Erythroblast (primary cell): ENCODE data around the gene TMEM106A.

Source experiments
- GATA1 ChIP-seq: IDR thresholded peaks from 2 replicates; pipeline ENCODE4 v1.6.1; 2011; ENCODE audit warnings: low read depth, mild to moderate bottlenecking, control low read depth, low read length, moderate library complexity
- POLR2A ChIP-seq: IDR thresholded peaks from 2 replicates; pipeline ENCODE4 v1.6.1; 2011; ENCODE audit warnings: mild to moderate bottlenecking, low read length

GRCh38 chr17:43213545-43213944 is 1.9 kb downstream of the TMEM106A start:
- TF ChIP-seq POLR2A: no peak
- no peak for TF ChIP-seq GATA1
